ENCODE results near the gene FAM180B. TPM values are rescaled to one million over a fixed set of nuclear protein-coding genes. Genes with fewer than 3 reads are reported as not detected.

The FAM180B gene, protein sequence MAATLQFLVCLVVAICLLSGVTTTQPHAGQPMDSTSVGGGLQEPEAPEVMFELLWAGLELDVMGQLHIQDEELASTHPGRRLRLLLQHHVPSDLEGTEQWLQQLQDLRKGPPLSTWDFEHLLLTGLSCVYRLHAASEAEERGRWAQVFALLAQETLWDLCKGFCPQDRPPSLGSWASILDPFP
- total RNA-seq = not detected

DNA sequence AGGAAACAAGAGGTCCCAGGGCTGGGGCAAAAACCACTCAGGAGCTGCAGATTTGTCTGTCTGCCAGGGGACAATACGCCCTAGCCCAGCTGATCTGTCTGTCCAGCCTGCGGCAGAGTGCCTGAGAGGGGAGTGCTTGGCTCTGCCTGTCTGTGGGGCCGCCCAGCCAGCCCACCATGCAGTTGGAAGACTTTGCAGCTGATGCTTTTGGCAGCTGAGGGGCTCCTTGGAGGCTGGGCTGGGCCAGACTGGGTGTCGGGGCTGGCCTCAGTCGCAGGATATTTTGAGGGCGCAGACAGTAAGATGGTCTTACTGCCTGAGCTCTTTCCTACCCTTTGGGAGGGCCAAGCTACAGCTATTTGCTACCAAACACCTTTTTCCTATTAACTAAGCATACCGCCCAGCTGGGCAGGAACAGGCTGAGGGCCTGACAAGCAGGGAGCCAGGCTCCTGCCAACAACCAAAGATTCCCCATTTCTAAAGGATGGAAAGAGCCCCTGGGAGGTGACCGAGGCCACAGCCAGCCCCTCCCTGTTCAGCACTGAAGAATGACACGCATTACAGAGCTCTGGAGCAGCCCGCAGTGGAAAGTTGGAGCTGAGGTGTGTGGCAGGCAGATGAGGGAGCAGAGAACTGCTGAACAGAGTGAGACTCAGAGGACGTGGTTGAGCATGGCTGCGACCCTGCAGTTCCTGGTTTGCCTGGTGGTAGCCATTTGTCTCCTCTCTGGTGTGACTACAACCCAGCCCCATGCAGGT lies at the start of gene FAM180B:
FAM180B (plus strand) TSS at position 581 of the 758 bp plus-strand sequence; CDS start at position 672, 91 bp downstream.
- no peak for TF ChIP-seq POLR2A (IDR thresholded peaks at IDR 0.05)
- TF ChIP-seq, protein P1, sequence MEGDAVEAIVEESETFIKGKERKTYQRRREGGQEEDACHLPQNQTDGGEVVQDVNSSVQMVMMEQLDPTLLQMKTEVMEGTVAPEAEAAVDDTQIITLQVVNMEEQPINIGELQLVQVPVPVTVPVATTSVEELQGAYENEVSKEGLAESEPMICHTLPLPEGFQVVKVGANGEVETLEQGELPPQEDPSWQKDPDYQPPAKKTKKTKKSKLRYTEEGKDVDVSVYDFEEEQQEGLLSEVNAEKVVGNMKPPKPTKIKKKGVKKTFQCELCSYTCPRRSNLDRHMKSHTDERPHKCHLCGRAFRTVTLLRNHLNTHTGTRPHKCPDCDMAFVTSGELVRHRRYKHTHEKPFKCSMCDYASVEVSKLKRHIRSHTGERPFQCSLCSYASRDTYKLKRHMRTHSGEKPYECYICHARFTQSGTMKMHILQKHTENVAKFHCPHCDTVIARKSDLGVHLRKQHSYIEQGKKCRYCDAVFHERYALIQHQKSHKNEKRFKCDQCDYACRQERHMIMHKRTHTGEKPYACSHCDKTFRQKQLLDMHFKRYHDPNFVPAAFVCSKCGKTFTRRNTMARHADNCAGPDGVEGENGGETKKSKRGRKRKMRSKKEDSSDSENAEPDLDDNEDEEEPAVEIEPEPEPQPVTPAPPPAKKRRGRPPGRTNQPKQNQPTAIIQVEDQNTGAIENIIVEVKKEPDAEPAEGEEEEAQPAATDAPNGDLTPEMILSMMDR (IDR thresholded peaks at IDR 0.05) = no peak
- WGBS, 2 donors = 53 to 72% methylated on average over 4 to 6 of the region's 12 CpGs
- peak within 1 kb of the TSS in 2 of 4 donors; percentile 21 to 28 for H3K27ac ChIP-seq
- no peak for DNase-seq
- H3K4me1 ChIP-seq = peaks cover 0 to 13% (median 0%) of the 10 kb centered on the region in 3 donors
- no peak within 1 kb of the TSS for H3K4me3 ChIP-seq
- H3K27me3 ChIP-seq = peaks cover 0 to 25% (median 0%) of the 10 kb centered on the region in 4 donors
- intact Hi-C loops (cut with DNase I) = no loop called here
- peaks cover 24 to 44% (median 34%) of the 10 kb centered on the region in 3 donors for H3K36me3 ChIP-seq
- H3K9me3 ChIP-seq = peaks cover 0 to 4% (median 0%) of the 10 kb centered on the region in 3 donors

DNA sequence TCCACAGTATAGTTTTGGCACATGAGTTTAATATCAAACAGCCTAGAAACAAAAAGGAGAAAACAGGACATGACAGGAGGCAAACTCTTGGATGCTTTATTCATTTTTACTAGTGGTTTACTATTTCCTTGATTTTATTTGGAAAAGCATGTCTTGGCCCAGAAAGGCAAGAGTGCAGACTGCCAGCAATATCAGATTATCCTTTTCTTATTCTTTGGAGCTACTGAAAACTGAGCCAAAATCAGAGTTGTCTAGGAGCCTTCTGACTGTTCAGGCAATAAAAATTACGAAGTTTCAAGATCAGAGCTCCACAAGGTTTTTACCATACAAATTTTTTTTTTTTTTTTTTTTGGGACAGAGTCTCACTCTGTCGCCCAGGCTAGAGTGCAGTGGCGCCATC lies 49.6 kb upstream of the FAM180B start:
- intact Hi-C loops (cut with DNase I) = no loop called here
- Histone ChIP-seq H3K9me3 (no peaks in the 10 kb centered on the region), H3K36me3 (peaks cover 0 to 14% (median 0%) of the 10 kb centered on the region in 3 donors), H3K4me1 (peaks cover 20 to 88% (median 50%) of the 10 kb centered on the region in 3 donors), H3K27me3 (no peaks in the 10 kb centered on the region), H3K4me3 (no peak overlapping the region), H3K27ac (no peak overlapping the region)
- 61 to 83% methylated on average over 3 of the region's 3 CpGs for WGBS, 2 donors
- TF ChIP-seq, protein P1 (IDR thresholded peaks at IDR 0.05) = no peak
- TF ChIP-seq POLR2A (IDR thresholded peaks at IDR 0.05) = no peak
- no peak for DNase-seq

DNA sequence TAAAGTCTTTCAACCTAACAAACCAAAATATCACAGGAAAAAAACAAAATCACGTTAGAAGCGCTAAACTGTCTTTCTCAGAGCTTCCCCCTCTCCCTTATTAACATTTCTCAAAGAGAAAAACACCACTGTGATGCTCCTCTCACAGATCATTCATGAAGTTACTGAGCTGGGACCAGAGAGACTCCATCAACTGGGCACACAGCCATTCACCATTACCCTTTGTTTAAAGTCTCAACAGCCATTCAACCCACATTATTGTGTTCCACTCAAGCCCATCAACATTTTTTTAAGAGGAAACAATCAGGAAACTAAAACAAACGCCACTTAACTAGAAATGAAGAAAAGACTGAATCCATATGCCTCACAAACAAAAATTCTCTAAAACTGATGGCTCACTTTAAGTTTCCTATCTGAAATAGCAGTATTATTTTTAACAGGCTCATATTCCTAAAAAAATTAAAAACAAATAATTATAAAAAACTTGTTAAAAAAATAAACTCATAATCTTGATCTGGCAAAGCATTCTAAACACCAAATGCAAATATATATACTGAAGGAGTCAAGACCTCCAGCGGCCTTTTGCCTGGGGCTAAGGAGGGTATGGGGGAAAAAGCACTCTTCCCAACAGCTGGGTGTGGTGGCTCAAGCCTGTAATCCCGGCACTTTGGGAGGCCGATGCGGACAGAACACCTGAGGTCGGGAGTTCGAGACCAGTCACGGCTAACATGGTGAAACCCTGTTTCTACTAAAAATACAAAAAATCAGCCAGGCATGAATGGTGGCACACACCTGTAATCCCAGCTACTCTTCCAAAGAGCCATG lies 47.5 kb upstream of the FAM180B start:
- 48 to 53% methylated on average over 10 of the region's 10 CpGs for WGBS, 2 donors
- Histone ChIP-seq H3K27me3 (no peaks in the 10 kb centered on the region), H3K9me3 (no peaks in the 10 kb centered on the region), H3K27ac (peak overlapping the region in 3 of 4 donors; percentile 50 to 81 (median 51)), H3K4me1 (peaks cover 20 to 90% (median 40%) of the 10 kb centered on the region in 3 donors), H3K36me3 (peaks cover 0 to 14% (median 0%) of the 10 kb centered on the region in 3 donors), H3K4me3 (no peak overlapping the region)
- no peak for DNase-seq
- intact Hi-C loops (cut with DNase I) = no loop called here
- TF ChIP-seq, protein P1 (IDR thresholded peaks at IDR 0.05) = no peak
- TF ChIP-seq POLR2A (IDR thresholded peaks at IDR 0.05) = no peak

DNA sequence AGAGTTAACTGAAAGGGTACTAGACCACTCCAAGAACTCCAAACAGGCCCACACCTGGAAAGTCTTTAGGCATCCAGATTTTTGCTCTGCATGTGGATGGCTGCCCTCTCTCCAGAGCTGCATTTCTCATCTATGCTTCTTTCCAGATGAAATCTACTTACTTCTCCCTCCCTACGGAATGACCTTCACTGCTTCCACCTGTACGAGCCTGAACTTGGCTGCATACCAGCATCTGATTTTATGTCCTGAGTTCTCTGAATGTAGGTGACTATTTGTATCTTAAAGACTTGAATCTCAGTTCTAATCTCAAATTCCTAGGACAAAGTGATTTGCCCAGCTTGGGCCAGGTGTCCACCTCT lies 46.8 kb upstream of the FAM180B start:
- DNase-seq = no peak
- peaks cover 20 to 88% (median 45%) of the 10 kb centered on the region in 3 donors for H3K4me1 ChIP-seq
- no peak overlapping the region for H3K4me3 ChIP-seq
- H3K9me3 ChIP-seq = no peaks in the 10 kb centered on the region
- H3K27ac ChIP-seq = peak overlapping the region; percentile 10 to 81 (median 50)
- WGBS, 2 donors = 39 to 40% methylated on average over 2 of the region's 2 CpGs
- TF ChIP-seq POLR2A (IDR thresholded peaks at IDR 0.05) = no peak
- TF ChIP-seq, protein P1 (IDR thresholded peaks at IDR 0.05) = no peak
- no peaks in the 10 kb centered on the region for H3K27me3 ChIP-seq
- peaks cover 0 to 14% (median 0%) of the 10 kb centered on the region in 3 donors for H3K36me3 ChIP-seq
- intact Hi-C loops (cut with DNase I) = no loop called here

Measured in esophagus squamous epithelium (tissue), 5 donors.